Naive B cell (primary cell): Measurements from ENCODE around the gene EPB41L5. TPM values are rescaled to one million over a fixed set of nuclear protein-coding genes. Genes with fewer than 3 reads are reported as not detected.
"Not testable (repeated sequence)": the region's sequence is repeated elsewhere in the genome, so short reads cannot be mapped to it uniquely, and the experiment has no call there.

Experiments used
- ATAC-seq, 2 donors: fragments of 150-1000 bp; cut with Tn5 transposase; 2 replicates each; pipeline ENCODE4 v1.10.0; 2021; ENCODE audit warnings: low read depth in 2 of 2, mild to moderate bottlenecking in 2 of 2, moderate library complexity in 2 of 2
- DNase-seq: peaks from one replicate; pipeline ENCODE4 v3.0.0; 2022
- H3K27ac Mint-ChIP-seq, 6 donors: one replicate each; pipeline ENCODE4 v1.8.0; 2020 to 2022; ENCODE audit warnings: mild to moderate bottlenecking in 6 of 6, mixed read lengths in 6 of 6, moderate library complexity in 5 of 6, inconsistent platforms in 2 of 6
- H3K27me3 Mint-ChIP-seq, 3 donors: one replicate each; pipeline ENCODE4 v1.8.0; 2021 to 2022; ENCODE audit warnings: mixed read lengths in 3 of 3, mild to moderate bottlenecking in 1 of 3
- H3K36me3 Mint-ChIP-seq, 2 donors: one replicate each; pipeline ENCODE4 v1.8.0; 2020 to 2022; ENCODE audit warnings: mixed read lengths in 2 of 2, inconsistent platforms in 1 of 2, mild to moderate bottlenecking in 1 of 2
- H3K4me1 Mint-ChIP-seq, 3 donors: one replicate each; pipeline ENCODE4 v1.8.0; 2020 to 2022; ENCODE audit warnings: mixed read lengths in 3 of 3, inconsistent platforms in 1 of 3, mild to moderate bottlenecking in 1 of 3, moderate library complexity in 1 of 3
- H3K4me3 Mint-ChIP-seq, 8 donors: one replicate each; pipeline ENCODE4 v1.8.0; 2020 to 2022; ENCODE audit warnings: mild to moderate bottlenecking in 8 of 8, mixed read lengths in 8 of 8, moderate library complexity in 8 of 8, inconsistent platforms in 2 of 8
- H3K9me3 Mint-ChIP-seq, 7 donors: one replicate each; pipeline ENCODE4 v1.8.0; 2020 to 2022; ENCODE audit warnings: mixed read lengths in 7 of 7, mild to moderate bottlenecking in 5 of 7, inconsistent platforms in 2 of 7, moderate library complexity in 1 of 7
- polyA plus RNA-seq, 6 donors: library from polyadenylated mRNA; unstranded; fragments of 300-500 nt; fragmentation: Illumina TruSeq; gene quantifications; one replicate each; pipeline ENCODE4 v1.2.3, GENCODE V29; 2021; ENCODE audit warnings: low read depth in 6 of 6

Gene EPB41L5
- polyA plus RNA-seq, 6 donors from 2014 or later = 5.8 to 10.2 (median 7.8) TPM

GRCh38 chr2:120142528-120143219 lies 129.8 kb downstream of the EPB41L5 start:
- peaks cover 0 to 13% of the 10 kb centered on the region in 2 donors for H3K36me3 Mint-ChIP-seq
- ATAC-seq (no peak), DNase-seq (no peak)
- H3K4me1 Mint-ChIP-seq = no peaks in the 10 kb centered on the region
- H3K27me3 Mint-ChIP-seq = no peaks in the 10 kb centered on the region
- H3K9me3 Mint-ChIP-seq = no peaks in the 10 kb centered on the region
- H3K27ac Mint-ChIP-seq = no peak overlapping the region
- no peak overlapping the region for H3K4me3 Mint-ChIP-seq

- H3K36me3 Mint-ChIP-seq = peaks cover 16 to 25% of the 10 kb centered on the region in 2 donors
Observed at GRCh38 chr2:120148229-120148628, 135.4 kb downstream of the EPB41L5 start.

GRCh38 chr2:120148669-120149068 lies 135.8 kb downstream of the EPB41L5 start:
- Mint-ChIP-seq H3K4me3 (no peak overlapping the region), H3K9me3 (peaks cover 0 to 42% (median 29%) of the 10 kb centered on the region in 7 donors), H3K36me3 (peaks cover 20 to 29% of the 10 kb centered on the region in 2 donors), H3K27ac (no peak overlapping the region), H3K4me1 (peaks cover 0 to 5% (median 0%) of the 10 kb centered on the region in 3 donors), H3K27me3 (no peaks in the 10 kb centered on the region)
- DNase-seq (no peak), ATAC-seq (no peak)

More at GRCh38 chr2:120148229-120148628, 135.4 kb downstream of the EPB41L5 start:
- Mint-ChIP-seq H3K27me3 (no peaks in the 10 kb centered on the region), H3K4me3 (no peak overlapping the region), H3K27ac (no peak overlapping the region), H3K9me3 (peaks cover 0 to 38% (median 26%) of the 10 kb centered on the region in 7 donors), H3K4me1 (peaks cover 0 to 5% (median 0%) of the 10 kb centered on the region in 3 donors)
- DNase-seq (no peak), ATAC-seq (no peak)

- Mint-ChIP-seq H3K36me3 (peaks cover 23 to 26% of the 10 kb centered on the region in 2 donors), H3K27ac (no peak overlapping the region), H3K27me3 (no peaks in the 10 kb centered on the region), H3K4me3 (no peak overlapping the region), H3K9me3 (peaks cover 0 to 45% (median 31%) of the 10 kb centered on the region in 7 donors), H3K4me1 (peaks cover 0 to 5% (median 0%) of the 10 kb centered on the region in 3 donors)
- DNase-seq (no peak), ATAC-seq (no peak)
Observed at GRCh38 chr2:120149406-120149805, 136.5 kb downstream of the EPB41L5 start.

GRCh38 chr2:120150040-120150482 lies 137.2 kb downstream of the EPB41L5 start:
- peaks cover 0 to 5% (median 0%) of the 10 kb centered on the region in 3 donors for H3K4me1 Mint-ChIP-seq
- no peaks in the 10 kb centered on the region for H3K27me3 Mint-ChIP-seq
- H3K27ac Mint-ChIP-seq = no peak overlapping the region
- H3K36me3 Mint-ChIP-seq = peaks cover 23 to 26% of the 10 kb centered on the region in 2 donors
- peaks cover 0 to 48% (median 35%) of the 10 kb centered on the region in 7 donors for H3K9me3 Mint-ChIP-seq
- DNase-seq = no peak
- no peak overlapping the region for H3K4me3 Mint-ChIP-seq
- no peak for ATAC-seq

- H3K9me3 Mint-ChIP-seq = peaks cover 0 to 43% (median 33%) of the 10 kb centered on the region in 7 donors
- ATAC-seq (no peak), DNase-seq (no peak)
- peaks cover 25 to 35% of the 10 kb centered on the region in 2 donors for H3K36me3 Mint-ChIP-seq
- no peaks in the 10 kb centered on the region for H3K27me3 Mint-ChIP-seq
- no peak overlapping the region for H3K4me3 Mint-ChIP-seq
- no peaks in the 10 kb centered on the region for H3K4me1 Mint-ChIP-seq
- no peak overlapping the region for H3K27ac Mint-ChIP-seq
Observed at GRCh38 chr2:120155308-120155707, 142.4 kb downstream of the EPB41L5 start.

- H3K4me1 Mint-ChIP-seq, DNase-seq, H3K4me3 Mint-ChIP-seq, H3K27me3 Mint-ChIP-seq, ATAC-seq, H3K27ac Mint-ChIP-seq: not testable (repeated sequence)
- H3K9me3 Mint-ChIP-seq = peaks cover 0 to 21% (median 10%) of the 10 kb centered on the region in 7 donors
- H3K36me3 Mint-ChIP-seq = peaks cover 12 to 24% of the 10 kb centered on the region in 2 donors
Observed at GRCh38 chr2:120158658-120159057, 145.8 kb downstream of the EPB41L5 start.

- peaks cover 0 to 8% (median 2%) of the 10 kb centered on the region in 7 donors for H3K9me3 Mint-ChIP-seq
- no peak overlapping the region for H3K27ac Mint-ChIP-seq
Observed at GRCh38 chr2:120161190-120161589, 148.3 kb downstream of the EPB41L5 start.

GRCh38 chr2:120162716-120163115 lies 149.8 kb downstream of the EPB41L5 start:
- no peak overlapping the region for H3K4me3 Mint-ChIP-seq
- H3K36me3 Mint-ChIP-seq = peaks cover 0 to 3% of the 10 kb centered on the region in 2 donors
- no peaks in the 10 kb centered on the region for H3K9me3 Mint-ChIP-seq
- no peaks in the 10 kb centered on the region for H3K27me3 Mint-ChIP-seq
- ATAC-seq (no peak), DNase-seq (no peak)
- peak overlapping the region in 1 of 6 donors; percentile 70 for H3K27ac Mint-ChIP-seq
- no peaks in the 10 kb centered on the region for H3K4me1 Mint-ChIP-seq

More at GRCh38 chr2:120161190-120161589, 148.3 kb downstream of the EPB41L5 start:
- Mint-ChIP-seq H3K27me3 (no peaks in the 10 kb centered on the region), H3K4me1 (no peaks in the 10 kb centered on the region), H3K4me3 (no peak overlapping the region), H3K36me3 (peaks cover 0 to 14% of the 10 kb centered on the region in 2 donors)
- DNase-seq (no peak), ATAC-seq (no peak)

- ATAC-seq = no peak
- no peak for DNase-seq
- Mint-ChIP-seq H3K27ac (no peak overlapping the region), H3K27me3 (no peaks in the 10 kb centered on the region), H3K9me3 (peaks cover 0 to 9% (median 2%) of the 10 kb centered on the region in 7 donors), H3K36me3 (peaks cover 0 to 6% of the 10 kb centered on the region in 2 donors), H3K4me1 (no peaks in the 10 kb centered on the region), H3K4me3 (no peak overlapping the region)
Observed at GRCh38 chr2:120167272-120167671, 154.4 kb downstream of the EPB41L5 start.

- ATAC-seq (no peak), DNase-seq (no peak)
- Mint-ChIP-seq H3K9me3 (peaks cover 0 to 9% (median 2%) of the 10 kb centered on the region in 7 donors), H3K36me3 (peaks cover 0 to 6% of the 10 kb centered on the region in 2 donors), H3K27ac (no peak overlapping the region), H3K27me3 (no peaks in the 10 kb centered on the region), H3K4me3 (no peak overlapping the region), H3K4me1 (no peaks in the 10 kb centered on the region)
Observed at GRCh38 chr2:120169020-120169419, 156.1 kb downstream of the EPB41L5 start.

- no peak for ATAC-seq
- H3K27ac Mint-ChIP-seq = peak overlapping the region in 5 of 6 donors; percentile 22 to 93 (median 38)
- peaks cover 18 to 51% (median 25%) of the 10 kb centered on the region in 3 donors for H3K4me1 Mint-ChIP-seq
Observed at GRCh38 chr2:120174963-120175581, 162.2 kb downstream of the EPB41L5 start.

GRCh38 chr2:120176526-120176925 lies 163.6 kb downstream of the EPB41L5 start:
- no peaks in the 10 kb centered on the region for H3K9me3 Mint-ChIP-seq
- H3K27ac Mint-ChIP-seq = peak overlapping the region in 5 of 6 donors; percentile 93 to 99 (median 97)
- H3K4me1 Mint-ChIP-seq = peaks cover 19 to 62% (median 27%) of the 10 kb centered on the region in 3 donors
- H3K4me3 Mint-ChIP-seq = peak overlapping the region in 7 of 8 donors; percentile 84 to 96 (median 95)
- no peak for DNase-seq
- no peaks in the 10 kb centered on the region for H3K36me3 Mint-ChIP-seq
- no peaks in the 10 kb centered on the region for H3K27me3 Mint-ChIP-seq
- ATAC-seq = no peak

More at GRCh38 chr2:120174963-120175581, 162.2 kb downstream of the EPB41L5 start:
- Mint-ChIP-seq H3K9me3 (no peaks in the 10 kb centered on the region), H3K27me3 (no peaks in the 10 kb centered on the region), H3K4me3 (peak overlapping the region in 1 of 8 donors; percentile 36), H3K36me3 (no peaks in the 10 kb centered on the region)
- DNase-seq = peak; percentile 38
